Central memory CD4-positive, alpha-beta T cell (primary cell): ENCODE measurements around the gene INPP5J.
A peak's percentile ranks its signal among the peaks of the same experiment; 100 is the strongest.

Experiments used
- DNase-seq: peaks from one replicate; pipeline ENCODE4 v3.0.0; 2022

Gene INPP5J

DNA sequence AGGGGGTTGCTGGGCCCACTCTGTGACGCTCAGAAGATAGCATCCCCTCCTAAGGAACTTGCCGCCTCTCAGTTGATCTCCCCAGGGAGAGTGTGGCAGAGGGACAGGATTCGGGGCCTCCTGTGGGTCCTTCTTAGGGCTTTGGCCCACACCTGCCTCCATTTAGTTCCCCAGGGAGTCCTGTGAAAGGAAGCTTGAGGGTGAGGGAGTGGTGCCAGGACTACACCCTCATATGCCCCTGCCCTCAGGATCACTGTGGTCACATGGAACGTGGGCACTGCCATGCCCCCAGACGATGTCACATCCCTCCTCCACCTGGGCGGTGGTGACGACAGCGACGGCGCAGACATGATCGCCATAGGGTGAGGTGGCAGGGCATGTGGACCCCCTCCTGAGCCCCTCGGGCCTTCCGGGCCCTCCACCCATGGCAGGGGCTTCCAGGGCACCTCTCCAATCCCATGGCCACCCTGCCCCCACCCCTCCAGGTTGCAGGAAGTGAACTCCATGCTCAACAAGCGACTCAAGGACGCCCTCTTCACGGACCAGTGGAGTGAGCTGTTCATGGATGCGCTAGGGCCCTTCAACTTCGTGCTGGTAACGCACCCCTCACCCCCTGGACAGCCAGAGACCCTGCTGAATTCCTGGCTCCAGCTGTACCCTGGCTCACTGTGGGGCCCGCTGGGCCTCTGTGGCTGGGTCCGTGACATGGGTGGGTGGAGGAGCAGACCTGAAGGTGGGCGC lies 3.5 kb downstream of the INPP5J start:
- no peak for DNase-seq

- no peak for DNase-seq
These were observed 4.1 kb downstream of the INPP5J start for GRCh38 chr22:31126869-31127175.

GRCh38 chr22:31127181-31127772 lies 4.5 kb downstream of the INPP5J start:
- no peak for DNase-seq

GRCh38 chr22:31128156-31128555 lies 5.4 kb downstream of the INPP5J start:
- DNase-seq: no peak

- no peak for DNase-seq
These were observed 8.1 kb downstream of the INPP5J start for GRCh38 chr22:31130873-31131272.

GRCh38 chr22:31133911-31134310 lies 11.1 kb downstream of the INPP5J start:
- DNase-seq: no peak

DNA sequence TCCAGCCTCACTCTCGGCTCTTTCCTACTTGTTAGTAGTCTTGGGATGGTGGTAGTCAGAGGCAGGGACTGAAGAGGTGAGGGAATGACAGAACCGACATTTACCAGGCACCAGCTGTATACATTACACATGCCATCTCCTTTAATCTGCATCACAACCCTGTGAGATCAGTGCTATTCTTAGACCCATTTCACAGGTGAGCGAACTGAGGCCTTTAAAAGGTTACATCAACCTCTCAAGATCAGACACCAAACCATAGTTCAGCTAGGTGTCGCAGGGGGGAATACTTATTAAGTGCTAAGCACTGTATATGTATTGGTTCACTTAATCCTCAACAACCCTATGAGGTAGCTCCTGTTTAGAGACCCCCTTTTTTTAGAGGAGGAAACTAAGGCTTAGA lies 11.9 kb downstream of the INPP5J start:
- DNase-seq: no peak

DNA sequence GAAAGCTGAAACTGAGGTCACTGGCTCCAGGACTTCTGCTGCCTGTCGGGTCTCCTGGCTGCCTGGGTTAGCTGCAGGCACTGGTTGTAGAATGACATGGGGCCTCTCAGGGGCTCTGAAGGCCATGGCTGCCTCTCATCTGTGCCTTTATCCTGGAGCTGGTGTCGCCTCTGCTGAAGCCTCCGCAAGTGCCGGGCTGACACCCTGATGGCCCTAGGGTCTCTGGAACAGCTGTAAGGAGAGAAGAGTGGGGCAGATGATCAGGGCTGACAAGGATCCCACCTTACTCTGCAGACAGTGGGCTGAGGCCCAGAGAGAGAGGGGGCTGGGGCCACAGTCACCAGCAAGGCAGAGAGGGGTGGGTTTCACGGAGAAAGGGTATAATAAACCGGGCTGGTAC lies 12.9 kb downstream of the INPP5J start:
- DNase-seq: no peak

- no peak for DNase-seq
These were observed 13.4 kb downstream of the INPP5J start for GRCh38 chr22:31136155-31136554.

- DNase-seq: no peak
These were observed 13.9 kb downstream of the INPP5J start for GRCh38 chr22:31136711-31137110.

DNA sequence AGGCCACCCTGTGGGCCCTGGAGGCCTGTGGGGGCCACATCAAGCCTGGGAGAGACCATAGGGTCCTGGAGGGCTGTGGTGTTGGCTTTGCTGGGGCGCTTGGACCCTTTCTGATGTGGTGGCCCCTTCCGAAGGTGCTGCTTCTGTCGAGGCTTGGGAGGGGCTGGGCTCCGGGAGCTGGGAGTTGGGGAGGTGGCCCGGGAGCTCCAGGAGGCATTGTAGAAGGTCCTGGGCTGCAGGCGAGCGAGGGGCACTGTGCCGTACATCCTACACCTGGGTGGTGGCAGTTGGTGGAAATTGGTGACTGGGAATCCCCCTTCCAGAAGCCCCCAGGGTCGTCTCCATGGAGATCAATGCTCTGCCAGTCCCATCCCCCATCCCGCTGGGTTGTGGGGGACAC lies 15.0 kb downstream of the INPP5J start:
- DNase-seq: no peak

DNA sequence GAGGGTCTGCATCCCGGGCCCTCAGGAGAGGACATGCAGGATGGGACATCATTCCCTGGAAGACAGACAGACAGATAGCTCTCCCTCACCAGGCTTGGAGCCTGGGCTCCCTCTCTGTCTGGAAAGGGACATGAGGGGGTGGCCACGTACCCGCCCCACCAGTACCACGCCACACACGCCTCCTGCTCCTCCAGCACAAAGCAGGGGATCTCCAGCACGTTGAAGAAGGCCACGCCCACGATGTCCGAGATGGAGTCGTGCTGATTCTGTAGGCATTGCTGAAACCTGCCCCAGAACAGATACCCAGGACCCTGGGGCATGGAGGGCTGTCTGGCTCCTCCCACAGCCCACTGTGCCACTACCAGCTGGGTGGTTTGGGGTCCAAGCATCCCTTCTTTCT lies 15.4 kb downstream of the INPP5J start:
- no peak for DNase-seq

DNA sequence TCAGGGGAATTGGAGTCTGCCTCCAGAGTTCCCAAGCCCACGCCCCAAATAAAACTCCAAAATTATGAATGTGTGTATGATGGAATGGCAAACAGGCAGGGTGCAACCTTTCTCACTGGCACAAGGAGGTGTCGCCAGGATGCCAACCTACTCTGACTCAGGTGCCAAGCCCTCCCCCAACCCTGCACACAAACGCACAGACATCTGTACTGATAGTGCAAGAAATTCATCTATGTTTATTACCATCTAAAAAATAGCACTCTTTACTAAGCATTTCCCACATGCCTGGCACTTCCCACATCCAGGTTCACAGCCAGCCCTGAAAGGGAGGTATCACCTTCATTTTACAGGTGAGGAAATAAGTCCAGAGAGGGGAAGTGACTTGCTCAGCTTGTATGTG lies 16.3 kb downstream of the INPP5J start:
- no peak for DNase-seq

GRCh38 chr22:31139866-31140716 lies 17.3 kb downstream of the INPP5J start, which contains the start of gene PLA2G3:
Gene PLA2G3 (minus strand): TSS chr22:31140508. CDS start chr22:31140354, 154 bp downstream.
- no peak for DNase-seq

GRCh38 chr22:31140746-31141145 lies 18.0 kb downstream of the INPP5J start:
- DNase-seq: no peak

DNA sequence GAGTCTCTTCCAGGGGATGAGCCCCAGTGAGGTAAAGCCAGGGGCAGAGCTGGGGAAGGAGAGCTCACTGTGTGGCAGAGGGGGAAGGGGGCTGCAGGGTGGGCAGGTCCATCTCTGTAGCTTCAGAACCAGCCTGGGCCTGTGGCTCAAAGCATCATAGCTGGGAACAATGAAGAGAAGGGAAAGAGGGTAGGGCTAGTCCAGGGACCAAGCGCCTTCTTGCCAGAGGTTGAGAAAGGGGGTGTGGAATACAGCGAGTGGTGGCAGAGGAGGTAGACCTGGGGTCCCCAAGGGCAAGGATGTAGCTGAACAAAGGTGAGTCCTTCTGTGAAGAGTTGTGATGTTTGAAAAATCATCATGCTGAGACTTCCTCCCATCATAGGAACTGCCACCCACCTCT lies 18.8 kb downstream of the INPP5J start:
- no peak for DNase-seq

- DNase-seq: no peak
These were observed 19.5 kb downstream of the INPP5J start for GRCh38 chr22:31142285-31142684.

GRCh38 chr22:31143038-31143437 lies 20.3 kb downstream of the INPP5J start:
- DNase-seq: no peak

DNA sequence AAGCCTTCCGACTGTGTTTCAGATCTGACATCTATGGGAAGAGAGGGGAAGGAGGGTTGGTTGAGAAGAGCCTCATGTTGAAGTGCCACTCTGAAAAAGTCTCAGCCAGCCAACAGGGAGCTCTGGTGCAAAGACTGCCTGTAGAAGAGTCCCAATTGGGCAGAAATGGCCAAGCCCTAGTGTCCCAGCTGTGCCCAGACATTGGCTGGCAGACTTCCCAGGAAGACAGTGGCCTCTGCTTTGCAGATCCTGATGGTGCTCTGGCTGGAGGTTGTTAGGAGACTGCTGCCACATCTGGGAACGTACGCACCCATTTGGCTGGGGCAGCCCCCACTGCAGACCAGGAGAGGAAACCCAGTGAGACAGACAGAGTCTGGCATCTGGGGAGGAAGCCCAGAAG lies 20.8 kb downstream of the INPP5J start:
- no peak for DNase-seq

DNA sequence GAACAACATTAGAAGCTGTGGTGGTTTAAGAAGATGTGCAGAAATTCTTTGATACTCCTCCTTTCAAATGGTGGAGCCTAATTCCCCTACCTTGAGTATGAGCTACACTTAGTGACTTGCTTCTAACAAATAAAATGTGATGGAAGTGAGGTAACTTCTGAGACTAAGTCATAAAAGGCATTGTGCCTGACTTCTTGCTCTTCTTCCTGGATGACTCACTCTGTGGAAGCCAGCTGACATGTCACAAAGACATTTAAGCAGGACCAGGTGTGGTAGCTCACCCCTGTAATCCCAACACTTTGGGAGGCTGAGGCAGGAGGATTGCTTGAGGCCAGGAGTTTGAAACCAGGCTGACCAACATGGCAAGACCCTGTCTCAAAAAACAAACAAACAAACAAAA lies 21.5 kb downstream of the INPP5J start:
- no peak for DNase-seq

DNA sequence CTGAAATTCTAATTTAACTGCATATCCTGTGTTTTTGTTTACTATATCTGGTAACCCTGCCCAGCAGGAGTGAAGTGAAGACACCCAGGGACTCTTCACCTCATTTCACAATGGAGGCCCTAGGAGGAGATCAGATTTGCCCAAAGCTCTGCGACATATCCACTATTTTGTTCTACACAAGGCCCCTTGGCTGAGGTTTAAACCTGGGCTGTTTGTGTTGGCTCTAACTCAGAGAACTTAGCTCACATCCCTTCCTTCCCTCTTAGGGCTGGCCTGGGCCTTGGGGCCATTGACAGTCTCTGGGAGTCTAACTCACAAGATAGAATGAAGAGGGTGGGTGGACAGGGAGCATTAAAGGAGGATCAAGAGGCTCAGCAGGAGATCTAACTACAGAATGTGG lies 25.7 kb downstream of the INPP5J start:
- no peak for DNase-seq

DNA sequence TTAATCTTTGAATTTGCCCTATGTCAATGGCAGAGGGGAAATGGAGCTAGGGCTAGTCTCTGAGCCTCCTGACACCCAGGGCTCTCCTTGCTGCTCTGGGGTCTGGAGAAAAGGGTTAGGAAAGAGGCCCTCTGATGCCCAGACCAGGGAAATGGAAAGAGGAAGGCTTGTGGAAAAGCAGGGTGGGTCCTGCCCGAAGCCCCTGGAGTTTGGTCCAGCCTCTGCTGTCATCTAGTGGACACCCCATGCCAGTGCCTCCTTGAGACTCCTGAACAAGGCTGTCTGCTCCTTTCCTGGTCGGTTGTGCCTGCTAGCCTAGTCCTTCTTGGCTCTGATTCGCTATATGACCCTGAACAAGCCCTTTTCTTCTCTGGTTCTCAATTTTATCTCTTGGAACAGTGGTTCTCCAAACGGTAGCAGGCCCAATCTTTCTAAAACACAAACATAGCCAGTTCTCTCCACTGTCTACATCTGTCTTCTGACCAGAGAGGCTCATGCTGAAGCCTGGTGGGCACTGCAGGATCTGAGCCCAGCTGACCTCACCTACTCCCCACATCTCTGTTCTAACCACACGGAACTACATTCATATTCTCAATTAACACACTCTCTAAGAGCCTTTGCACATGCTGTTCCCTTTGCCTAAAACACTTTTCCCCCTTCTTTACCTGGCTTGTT lies 26.3 kb downstream of the INPP5J start:
- DNase-seq: peak; percentile 8

GRCh38 chr22:31150615-31151014 lies 27.8 kb downstream of the INPP5J start:
- no peak for DNase-seq
